Psoas muscle (tissue), 8 donors: ENCODE data around the gene ASMTL. TPM values are rescaled to one million over a fixed set of nuclear protein-coding genes. Genes with fewer than 3 reads are reported as not detected.

Source experiments
- ATAC-seq, 4 donors: fragments of 200-7000 bp; cut with Tn5 transposase; one replicate each; pipeline ENCODE4 v1.9.1; 2020; ENCODE audit warnings: moderate library complexity in 3 of 4, mild to moderate bottlenecking in 2 of 4
- DNase-seq, 2 donors: peaks; one replicate each; pipeline ENCODE4 v3.0.0-alpha.2; 2020
- H3K27ac ChIP-seq: fragments of 200-600 bp; one replicate; pipeline ENCODE4 v1.8.0; 2022
- H3K27me3 ChIP-seq, 3 donors: fragments of 200-600 bp in 1 of 3; one replicate each; pipeline versions ENCODE4 v1.6.1 to v1.8.0; 2013 to 2022; ENCODE audit warnings: low read length in 2 of 3, mild to moderate bottlenecking in 2 of 3, moderate library complexity in 1 of 3; ENCODE audit not compliant: insufficient read depth in 3 of 3
- H3K36me3 ChIP-seq, 2 donors: fragments of 200-600 bp in 1 of 2; one replicate each; pipeline versions ENCODE4 v1.6.1 to v1.8.0; 2013 to 2022; ENCODE audit warnings: low read depth in 1 of 2, mild to moderate bottlenecking in 1 of 2, moderate library complexity in 1 of 2; ENCODE audit not compliant: insufficient read depth in 1 of 2
- H3K4me1 ChIP-seq: fragments of 200-600 bp; one replicate; pipeline ENCODE4 v1.8.0; 2022
- H3K4me3 ChIP-seq: fragments of 200-600 bp; one replicate; pipeline ENCODE4 v1.8.0; 2022; ENCODE audit warnings: mild to moderate bottlenecking
- H3K9me3 ChIP-seq: fragments of 200-600 bp; one replicate; pipeline ENCODE4 v1.8.0; 2022
- CTCF ChIP-seq: fragments of 200-600 bp; IDR thresholded peaks from one replicate; pipeline ENCODE4 v1.8.0; 2022; ENCODE audit warnings: antibody characterized with exemption
- WGBS, 3 donors: extraction: QIAGEN DNeasy Blood & Tissue Kit; methylation state at CpG; one replicate each; pipeline versions ENCODE4 v1.1.6 to v1.1.7; 2013; 5-methylcytosine and 5-hydroxymethylcytosine counted together
- intact Hi-C, 2 donors: fragments of 100-400 bp; cut with DNase I; formaldehyde crosslinking; loops; one replicate each; pipeline versions ENCODE4 v1.11.0 to v1.14.2; 2022
- polyA plus RNA-seq, 3 donors: library from polyadenylated mRNA; stranded (reverse); fragments of 200-250 nt; gene quantifications; one replicate each; pipeline ENCODE4 v1.2.3, GENCODE V29; 2013
- total RNA-seq, 4 donors: library from RNA; stranded (reverse); fragmentation: NEBNext Ultra II Directional in 2 of 4; extraction: Animal tissue kit (Norgen Biotek cat#: 25700) in 2 of 4; gene quantifications; one replicate each; pipeline versions ENCODE4 v1.2.1 to v1.2.4, GENCODE V29; 2021 to 2023
- donor health status: healthy with polysubstance abuse.
- donor health status: DM: no; HTN: no; CAD: no; lungs with moderate emphysema.
- donor health status: Bipolar disorder and iron deficiency.
- donor health status: healthy.
- donor health status: DM: yes; HTN: yes; CAD: no.
- donor health status: DM: no; HTN: no; CAD: no.
- donor health status: DM: no; HTN: no; CAD: no.
- donor health status: DM: yes; HTN: yes; CAD: no.

ASMTL gene
- total and polyA plus RNA-seq, 7 donors = 6.6 to 18.2 (median 9.8) TPM

- Histone ChIP-seq H3K4me3 (no peak overlapping the region), H3K27me3 (no peaks in the 10 kb centered on the region), H3K4me1 (no peaks in the 10 kb centered on the region), H3K36me3 (peaks cover 0 to 12% of the 10 kb centered on the region in 2 donors), H3K27ac (no peak overlapping the region), H3K9me3 (no peaks in the 10 kb centered on the region)
- no peak for TF ChIP-seq CTCF
- 93 to 98% (median 98%) methylated on average over 10 of the region's 10 CpGs for WGBS, 3 donors
- DNase-seq (peak in 1 of 2 donors; percentile 24), ATAC-seq (no peak)
- intact Hi-C loops = no loop called here
These were observed 94.7 kb downstream of the ASMTL start for GRCh38 chrX:1357993-1358392.

DNA sequence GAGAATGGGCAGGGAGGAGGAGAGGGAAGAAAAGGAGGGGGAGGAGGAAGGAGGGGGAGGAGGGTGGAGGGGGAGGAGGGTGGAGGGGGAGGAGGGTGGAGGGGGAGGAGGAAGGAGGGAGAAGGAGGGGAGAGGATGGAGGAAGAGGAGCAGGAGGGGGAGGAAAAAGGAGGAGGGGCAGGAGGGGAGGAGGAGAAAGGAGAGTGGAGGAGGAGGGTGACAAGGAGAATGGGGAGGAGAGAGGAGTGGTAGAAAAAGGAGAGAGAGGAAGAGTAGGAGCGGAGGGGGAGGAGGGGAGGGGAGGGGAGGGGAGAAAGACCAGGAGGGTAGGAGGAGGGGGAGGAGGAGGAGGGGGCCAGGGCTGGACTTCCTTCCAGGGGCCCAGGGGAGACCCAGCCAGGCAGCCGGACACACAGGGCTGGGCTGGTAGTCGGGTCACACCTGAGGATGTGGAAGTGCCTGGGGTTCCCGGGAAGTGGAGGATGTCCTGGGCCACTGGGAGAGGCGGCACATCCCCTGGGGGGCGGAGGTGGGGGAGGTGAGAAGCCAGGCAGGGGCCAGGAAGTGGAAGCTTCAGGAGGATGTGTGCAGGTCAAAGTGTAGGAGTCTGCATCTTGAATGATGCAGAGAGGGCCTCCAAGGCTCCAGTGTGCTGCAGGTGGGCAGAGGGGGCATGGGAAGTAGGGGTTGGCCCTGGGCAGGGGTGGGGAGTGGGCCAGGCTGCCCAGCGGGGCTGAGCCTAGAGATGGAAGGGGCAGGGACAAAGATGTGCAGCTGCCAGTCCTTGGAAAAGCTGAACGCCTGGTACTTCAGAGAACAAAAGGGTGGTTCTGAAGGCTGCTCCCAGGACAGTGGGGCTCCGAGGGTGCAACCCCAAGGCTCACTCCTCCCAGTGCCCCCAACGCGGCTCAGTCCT is 97.3 kb downstream of the ASMTL start:
- no peak overlapping the region for H3K4me3 ChIP-seq
- intact Hi-C loops = no loop called here
- ATAC-seq (peak in 2 of 4 donors; percentile 19 to 29), DNase-seq (peak in 1 of 2 donors; percentile 19)
- no peaks in the 10 kb centered on the region for H3K9me3 ChIP-seq
- H3K27me3 ChIP-seq = no peaks in the 10 kb centered on the region
- no peaks in the 10 kb centered on the region for H3K4me1 ChIP-seq
- H3K27ac ChIP-seq = no peak overlapping the region
- no peak for TF ChIP-seq CTCF
- peaks cover 0 to 7% of the 10 kb centered on the region in 2 donors for H3K36me3 ChIP-seq
- WGBS, 3 donors = 22 to 29% (median 28%) methylated on average over 9 to 11 of the region's 11 CpGs

- peaks cover 0 to 7% of the 10 kb centered on the region in 2 donors for H3K36me3 ChIP-seq
- no peak overlapping the region for H3K27ac ChIP-seq
- H3K27me3 ChIP-seq = no peaks in the 10 kb centered on the region
- peak in 1 of 2 donors; percentile 35 for DNase-seq
- WGBS, 3 donors = 79 to 90% (median 83%) methylated on average over 11 of the region's 11 CpGs
- no peak for TF ChIP-seq CTCF
- no peaks in the 10 kb centered on the region for H3K9me3 ChIP-seq
- peak in 1 of 4 donors; percentile 15 for ATAC-seq
- intact Hi-C loops = no loop called here
- no peak overlapping the region for H3K4me3 ChIP-seq
- no peaks in the 10 kb centered on the region for H3K4me1 ChIP-seq
These were observed 98.4 kb downstream of the ASMTL start for GRCh38 chrX:1354036-1355019.

Other genes with a start within 250 kb of the ASMTL start
- under 1 TPM in 1 of 4 donors, not detected in 3; 0.15 TPM for gene CRLF2, start 240.3 kb downstream of the ASMTL start, total RNA-seq
- gene CRLF2, start 240.3 kb downstream of the ASMTL start, polyA plus RNA-seq = under 1 TPM in 1 of 3 donors, not detected in 2; 0.13 TPM
- 1 to 10 TPM in 2 of 4 donors, under 1 TPM in 2; 0.95 to 2.0 (median 1.1) TPM for gene CSF2RA, start 184.1 kb downstream of the ASMTL start, total RNA-seq
- gene CSF2RA, start 184.1 kb downstream of the ASMTL start, polyA plus RNA-seq = under 1 TPM; 0.48 to 0.74 (median 0.49) TPM
- 1 to 10 TPM; 1.5 to 8.3 (median 4.6) TPM for gene IL3RA, start 116.1 kb downstream of the ASMTL start, total RNA-seq
- 1 to 10 TPM; 3.4 to 7.0 (median 4.6) TPM for gene IL3RA, start 116.1 kb downstream of the ASMTL start, polyA plus RNA-seq
- 10 to 100 TPM; 73.9 to 92.4 (median 81.5) TPM for gene SLC25A6, start 60.8 kb downstream of the ASMTL start, total RNA-seq
- gene SLC25A6, start 60.8 kb downstream of the ASMTL start, polyA plus RNA-seq = 100 to 1,000 TPM in 1 of 3 donors, 10 to 100 TPM in 2; 48.4 to 189 (median 97.1) TPM
- gene P2RY8, start 84.3 kb upstream of the ASMTL start, total RNA-seq = 1 to 10 TPM; 1.3 to 4.1 (median 1.5) TPM
- gene P2RY8, start 84.3 kb upstream of the ASMTL start, polyA plus RNA-seq = 1 to 10 TPM in 2 of 3 donors, under 1 TPM in 1; 0.79 to 2.0 (median 1.3) TPM
- 10 to 100 TPM in 3 of 4 donors, 1 to 10 TPM in 1; 9.9 to 20.4 (median 13.1) TPM for gene AKAP17A, start 138.7 kb upstream of the ASMTL start, total RNA-seq
- gene AKAP17A, start 138.7 kb upstream of the ASMTL start, polyA plus RNA-seq = 10 to 100 TPM; 13.2 to 25.1 (median 24.0) TPM
- under 1 TPM in 1 of 4 donors, not detected in 3; 0.99 TPM for gene ASMT, start 162.2 kb upstream of the ASMTL start, total RNA-seq
- under 1 TPM in 1 of 3 donors, not detected in 2; 0.14 TPM for gene ASMT, start 162.2 kb upstream of the ASMTL start, polyA plus RNA-seq